Natural killer cell treated with Interleukin-12 subunit alpha and Interleukin-12 subunit beta and Interleukin-15 and Interleukin-18, amount 100 ng/mL, for 72 hours (primary cell): Measurements from ENCODE around the gene DENND6A. TPM values are rescaled to one million over a fixed set of nuclear protein-coding genes. Genes with fewer than 3 reads are reported as not detected.
"Not testable (repeated sequence)": the region's sequence is repeated elsewhere in the genome, so short reads cannot be mapped to it uniquely, and the experiment has no call there.

Experiments
- ATAC-seq, 2 donors: fragments of 150-1000 bp; cut with Tn5 transposase in 1 of 2; sonication (Bioruptor Pico), chemical (Tn5 transposase) in 1 of 2; 2 replicates each; pipeline ENCODE4 v1.10.0; 2021
- DNase-seq: peaks from one replicate; pipeline ENCODE4 v3.0.0; 2022; ENCODE audit warnings: low spot score
- H3K27ac Mint-ChIP-seq, 2 donors: 1 replicate in 1 of 2; 2 replicates in 1 of 2; pipeline ENCODE4 v1.8.0; 2022; ENCODE audit warnings: mixed read lengths in 2 of 2, mild to moderate bottlenecking in 1 of 2, moderate library complexity in 1 of 2
- H3K27me3 Mint-ChIP-seq, 2 donors: 1 replicate in 1 of 2; 2 replicates in 1 of 2; pipeline ENCODE4 v1.8.0; 2022; ENCODE audit warnings: mixed read lengths in 2 of 2
- H3K36me3 Mint-ChIP-seq: one replicate; pipeline ENCODE4 v1.8.0; 2022; ENCODE audit warnings: mixed read lengths
- H3K4me1 Mint-ChIP-seq, 2 donors: 1 replicate in 1 of 2; 2 replicates in 1 of 2; pipeline ENCODE4 v1.8.0; 2022; ENCODE audit warnings: low read depth in 2 of 2, mixed read lengths in 2 of 2, mild to moderate bottlenecking in 1 of 2
- H3K4me3 Mint-ChIP-seq: one replicate; pipeline ENCODE4 v1.8.0; 2022; ENCODE audit warnings: mixed read lengths
- H3K9me3 Mint-ChIP-seq: 2 replicates; pipeline ENCODE4 v1.8.0; 2022; ENCODE audit warnings: mixed read lengths
- total RNA-seq, 2 donors: library from RNA; stranded (reverse); gene quantifications; one replicate each; pipeline ENCODE4 v1.2.3, GENCODE V29; 2022

Gene DENND6A
- total RNA-seq, 2 donors from 2014 or later, result 19.2 to 28.6 TPM

DNA sequence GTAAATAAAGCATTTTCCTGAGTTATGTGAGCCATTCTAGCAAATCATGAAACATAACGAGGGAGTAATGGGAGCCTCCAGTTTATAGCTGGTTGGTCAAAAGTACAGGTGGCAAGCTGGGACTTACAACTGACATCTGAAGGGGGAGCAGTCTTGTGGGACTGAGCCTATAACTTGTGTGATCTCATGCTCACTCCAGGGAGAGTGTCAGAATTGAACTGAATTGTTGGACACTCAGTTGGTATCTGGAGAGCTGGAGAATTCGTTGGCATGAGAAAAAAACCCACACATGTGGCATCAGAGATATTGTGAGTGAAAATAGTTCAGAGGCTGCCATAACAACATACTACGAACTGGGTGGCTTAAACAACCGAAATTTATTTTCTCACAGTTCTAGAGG, 22.8 kb upstream of the DENND6A start:
- no peak for DNase-seq
- ATAC-seq, result no peak
- H3K36me3 Mint-ChIP-seq, result no peaks in the 10 kb centered on the region
- peaks cover 0 to under 1% of the 10 kb centered on the region in 2 donors for H3K27me3 Mint-ChIP-seq
- H3K9me3 Mint-ChIP-seq, result no peaks in the 10 kb centered on the region
- H3K27ac Mint-ChIP-seq, result no peak overlapping the region
- no peak overlapping the region for H3K4me3 Mint-ChIP-seq
- H3K4me1 Mint-ChIP-seq, result no peaks in the 10 kb centered on the region

DNA sequence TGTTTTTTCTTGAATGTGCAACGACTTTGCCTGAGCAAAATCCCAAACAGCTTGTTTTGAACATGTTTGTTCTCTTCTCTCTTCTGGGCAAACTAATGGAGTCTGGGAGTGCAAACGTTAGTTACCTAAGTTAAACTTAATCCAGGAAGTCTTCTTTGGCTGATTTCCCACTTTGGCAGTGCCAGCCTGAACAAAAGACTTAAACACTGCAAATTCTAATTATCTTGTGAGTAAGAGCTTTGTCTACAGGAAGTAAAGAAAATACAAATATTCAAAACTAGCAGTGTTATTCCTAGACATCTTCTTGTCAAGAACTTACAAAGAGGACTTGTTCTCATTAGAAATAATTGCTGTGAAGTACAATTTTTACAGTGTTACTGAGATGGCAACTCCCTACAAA, 16.7 kb upstream of the DENND6A start:
- no peaks in the 10 kb centered on the region for H3K9me3 Mint-ChIP-seq
- H3K27me3 Mint-ChIP-seq, result peaks cover 0 to 4% of the 10 kb centered on the region in 2 donors
- H3K4me1 Mint-ChIP-seq, result no peaks in the 10 kb centered on the region
- H3K36me3 Mint-ChIP-seq, result no peaks in the 10 kb centered on the region
- DNase-seq, result no peak
- no peak overlapping the region for H3K4me3 Mint-ChIP-seq
- ATAC-seq, result no peak
- peak overlapping the region in 1 of 2 donors; percentile 17 for H3K27ac Mint-ChIP-seq

DNA sequence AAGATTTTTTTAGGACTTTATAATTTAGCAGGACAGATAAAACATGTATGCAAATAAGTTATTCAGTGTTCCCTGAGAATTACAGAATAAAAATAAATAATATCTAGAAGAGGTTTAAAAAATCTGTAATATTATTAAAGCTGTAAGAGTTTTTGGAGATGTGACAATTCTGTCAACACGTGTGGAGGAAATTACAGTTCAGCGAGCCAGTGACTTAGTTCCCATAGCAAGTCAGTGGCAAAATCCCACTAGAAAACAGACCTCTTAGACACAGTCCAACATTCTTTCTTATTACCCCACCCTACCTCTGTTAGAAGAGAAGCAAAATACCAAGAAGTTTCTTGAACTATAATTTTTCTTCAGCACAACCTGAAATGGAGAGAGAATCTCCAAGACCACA, 16.2 kb upstream of the DENND6A start:
- Mint-ChIP-seq H3K27ac (no peak overlapping the region), H3K9me3 (no peaks in the 10 kb centered on the region), H3K4me1 (no peaks in the 10 kb centered on the region), H3K36me3 (no peaks in the 10 kb centered on the region), H3K4me3 (no peak overlapping the region), H3K27me3 (peaks cover 0 to 4% of the 10 kb centered on the region in 2 donors)
- ATAC-seq (no peak), DNase-seq (no peak)

DNA sequence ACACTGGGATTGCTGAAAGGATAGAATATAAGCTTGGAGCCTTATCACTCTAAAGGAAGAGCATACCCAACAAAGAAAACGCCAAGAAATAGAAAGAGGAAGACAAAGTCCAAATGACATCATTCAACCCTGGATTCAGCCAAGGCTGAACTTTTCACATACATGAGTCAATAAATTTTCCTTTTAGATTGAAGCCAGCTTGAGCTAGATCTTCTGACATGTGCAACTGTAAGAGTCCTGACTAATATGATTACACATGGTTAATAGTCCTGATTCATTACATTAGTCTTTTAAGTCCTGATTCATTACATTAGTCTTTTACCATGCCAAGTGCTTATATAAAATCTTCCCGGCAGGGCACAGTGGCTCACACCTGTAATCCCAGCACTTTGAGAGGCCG, 13.6 kb upstream of the DENND6A start:
- Mint-ChIP-seq H3K9me3 (no peaks in the 10 kb centered on the region), H3K4me1 (no peaks in the 10 kb centered on the region), H3K4me3 (no peak overlapping the region), H3K27ac (no peak overlapping the region), H3K27me3 (peaks cover 0 to 4% of the 10 kb centered on the region in 2 donors), H3K36me3 (no peaks in the 10 kb centered on the region)
- ATAC-seq (no peak), DNase-seq (no peak)

DNA sequence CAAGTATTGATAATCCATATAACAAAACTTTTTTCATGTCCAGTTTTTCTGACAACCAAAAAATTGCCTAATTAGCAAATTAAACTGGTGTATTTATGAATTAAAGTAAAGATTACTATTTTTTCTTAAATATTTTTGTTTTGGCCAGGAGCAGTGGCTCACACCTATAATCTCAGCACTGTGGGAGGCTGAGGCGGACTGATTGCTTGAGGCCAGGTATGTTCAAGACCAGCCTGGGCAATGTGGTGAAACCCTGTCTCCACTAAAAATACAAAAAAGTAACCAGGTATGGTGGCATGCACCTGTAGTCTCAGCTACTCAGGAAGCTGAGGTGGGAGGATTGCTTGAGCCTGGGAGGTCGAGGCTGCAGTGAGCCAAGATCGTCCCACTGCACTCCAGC, 12.5 kb upstream of the DENND6A start:
- H3K27ac Mint-ChIP-seq, H3K27me3 Mint-ChIP-seq, DNase-seq, H3K4me1 Mint-ChIP-seq, H3K9me3 Mint-ChIP-seq, H3K4me3 Mint-ChIP-seq, H3K36me3 Mint-ChIP-seq, ATAC-seq: not testable (repeated sequence)

DNA sequence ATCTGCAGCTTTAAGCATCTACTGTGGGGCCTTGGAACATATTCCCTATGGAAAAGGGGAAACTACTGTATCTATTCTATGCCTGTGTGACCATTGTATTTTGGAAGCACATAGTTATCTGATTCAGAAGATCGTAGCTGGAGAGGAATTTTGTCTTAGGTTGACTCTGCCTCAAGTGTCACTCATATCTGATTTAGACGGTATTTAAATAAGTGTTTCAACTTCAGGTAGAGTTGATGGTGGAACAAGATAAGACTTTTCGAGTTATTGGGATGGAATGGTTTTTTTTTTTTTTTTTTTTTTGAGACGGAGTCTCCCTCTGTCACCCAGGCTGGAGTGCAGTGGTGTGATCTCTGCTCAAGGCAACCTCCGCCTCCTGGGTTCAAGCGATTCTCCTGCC, 8.9 kb upstream of the DENND6A start:
- H3K36me3 Mint-ChIP-seq, result no peaks in the 10 kb centered on the region
- peak overlapping the region in 1 of 2 donors; percentile 21 for H3K27ac Mint-ChIP-seq
- DNase-seq, result no peak
- no peak overlapping the region for H3K4me3 Mint-ChIP-seq
- H3K27me3 Mint-ChIP-seq, result no peaks in the 10 kb centered on the region
- no peak for ATAC-seq
- H3K4me1 Mint-ChIP-seq, result peaks cover 0 to 4% of the 10 kb centered on the region in 2 donors
- no peaks in the 10 kb centered on the region for H3K9me3 Mint-ChIP-seq

DNA sequence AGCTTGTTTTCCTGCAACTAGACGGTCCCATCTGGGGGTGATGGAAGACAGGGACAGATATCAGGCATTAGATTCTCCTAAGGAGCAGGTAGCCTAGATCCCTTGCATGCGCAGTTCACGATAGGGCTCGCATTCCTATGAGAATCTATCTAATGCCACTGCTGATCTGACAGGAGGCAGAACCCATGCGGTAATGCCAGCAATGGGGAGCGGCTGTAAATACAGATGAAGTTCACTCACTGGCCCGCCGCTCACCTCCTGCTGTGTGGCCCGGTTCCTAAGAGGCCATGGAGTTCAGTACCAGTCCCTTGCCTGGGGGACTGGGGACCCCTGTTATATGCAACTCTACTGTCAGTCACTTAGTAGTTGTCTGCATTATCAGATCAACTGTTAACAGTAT, 7.9 kb upstream of the DENND6A start:
- ATAC-seq (no peak), DNase-seq (no peak)
- Mint-ChIP-seq H3K9me3 (no peaks in the 10 kb centered on the region), H3K27me3 (no peaks in the 10 kb centered on the region), H3K36me3 (no peaks in the 10 kb centered on the region), H3K27ac (no peak overlapping the region), H3K4me3 (no peak overlapping the region), H3K4me1 (peaks cover 0 to 6% of the 10 kb centered on the region in 2 donors)

DNA sequence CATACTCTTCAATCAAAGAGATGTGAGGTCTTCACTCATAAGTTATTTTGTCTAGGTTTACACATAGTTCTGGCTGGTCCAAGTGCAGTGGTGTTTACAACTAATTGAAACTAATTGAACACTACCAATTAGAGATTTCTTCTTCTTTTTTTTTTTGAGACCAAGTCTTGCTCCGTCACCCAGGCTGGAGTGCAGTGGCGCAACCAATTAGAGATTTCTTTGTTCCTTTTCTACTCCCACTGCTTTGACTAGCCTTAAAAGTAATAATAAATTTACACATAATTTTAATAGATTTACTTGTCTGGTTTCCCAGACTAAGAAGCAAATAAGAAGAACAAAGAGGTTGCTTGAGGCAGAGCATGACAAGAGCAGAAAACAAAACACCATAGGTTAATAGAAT, 6.7 kb upstream of the DENND6A start:
- DNase-seq (no peak), ATAC-seq (no peak)
- Mint-ChIP-seq H3K4me1 (peaks cover 0 to 6% of the 10 kb centered on the region in 2 donors), H3K4me3 (no peak overlapping the region), H3K36me3 (no peaks in the 10 kb centered on the region), H3K27ac (no peak overlapping the region), H3K27me3 (no peaks in the 10 kb centered on the region), H3K9me3 (no peaks in the 10 kb centered on the region)

DNA sequence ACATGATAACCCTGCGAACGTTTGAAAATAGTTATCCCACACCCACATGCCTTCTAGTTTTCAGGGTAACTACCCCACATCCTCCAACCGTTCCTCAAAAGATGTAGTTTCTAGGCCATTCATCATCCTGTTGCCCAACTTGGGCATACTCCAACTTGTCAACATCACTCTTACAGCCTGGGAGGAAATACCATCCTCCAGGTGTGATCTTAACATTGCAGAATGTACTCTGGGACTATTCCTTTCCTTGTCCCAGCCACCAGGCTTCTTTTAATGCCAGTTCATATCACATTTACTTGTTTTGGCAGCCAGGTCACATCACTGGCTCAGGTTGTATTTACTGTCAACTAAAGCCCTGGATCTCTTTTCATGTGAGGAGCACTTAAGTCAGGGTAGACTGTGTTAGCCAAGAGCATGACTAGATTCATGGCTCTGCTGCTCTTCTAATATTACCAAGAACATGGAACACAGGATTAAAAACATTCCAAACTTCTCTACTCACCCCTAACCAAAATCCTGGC, 4.0 kb upstream of the DENND6A start:
- Mint-ChIP-seq H3K36me3 (no peaks in the 10 kb centered on the region), H3K9me3 (no peaks in the 10 kb centered on the region), H3K4me3 (no peak overlapping the region), H3K27ac (no peak overlapping the region), H3K27me3 (no peaks in the 10 kb centered on the region), H3K4me1 (peaks cover 5 to 9% of the 10 kb centered on the region in 2 donors)
- ATAC-seq, result no peak
- no peak for DNase-seq

DNA sequence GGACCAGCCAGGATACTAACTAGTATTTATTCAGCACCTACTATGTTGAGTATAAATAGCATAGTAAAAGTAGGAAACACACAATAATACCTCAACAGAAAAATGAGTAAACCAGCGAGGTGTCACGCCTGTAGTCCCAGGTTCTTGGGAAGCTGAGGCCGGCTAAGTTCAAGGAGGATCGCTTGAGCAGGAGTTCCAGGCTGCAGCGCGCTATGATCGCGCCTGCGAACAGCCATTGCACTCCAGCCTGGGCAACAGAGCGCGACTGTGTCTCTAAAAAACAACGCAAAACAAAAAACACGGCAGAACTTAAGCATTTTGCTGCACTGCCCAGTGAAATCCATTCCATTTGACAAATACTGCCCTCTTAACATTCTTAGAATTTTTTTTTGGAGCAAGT, 1.3 kb upstream of the DENND6A start:
- H3K9me3 Mint-ChIP-seq, result no peaks in the 10 kb centered on the region
- H3K4me1 Mint-ChIP-seq, result peaks cover 21 to 27% of the 10 kb centered on the region in 2 donors
- no peaks in the 10 kb centered on the region for H3K27me3 Mint-ChIP-seq
- peak overlapping the region; percentile 62 for H3K4me3 Mint-ChIP-seq
- DNase-seq (no peak), ATAC-seq (no peak)
- H3K36me3 Mint-ChIP-seq, result no peaks in the 10 kb centered on the region
- peak overlapping the region; percentile 75 to 95 for H3K27ac Mint-ChIP-seq

DNA sequence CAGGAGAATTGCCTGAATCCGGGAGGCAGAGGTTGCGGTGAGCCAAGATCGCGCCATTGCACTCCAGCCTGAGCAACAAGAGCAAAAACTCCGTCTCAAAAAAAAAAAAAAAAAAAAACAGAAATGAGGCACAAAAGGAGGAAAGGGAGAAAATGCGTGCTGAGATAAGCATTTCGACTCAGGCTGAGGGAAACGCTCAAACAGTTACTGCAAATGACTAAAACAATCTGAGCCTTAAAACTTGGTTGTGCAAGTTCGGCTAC, 813 bp downstream of the DENND6A start:
- H3K27me3 Mint-ChIP-seq, DNase-seq, ATAC-seq, H3K36me3 Mint-ChIP-seq, H3K9me3 Mint-ChIP-seq: not testable (repeated sequence)
- Mint-ChIP-seq H3K27ac (peak overlapping the region; percentile 95 to 98), H3K4me1 (peaks cover 28 to 35% of the 10 kb centered on the region in 2 donors), H3K4me3 (peak overlapping the region; percentile 87)

DNA sequence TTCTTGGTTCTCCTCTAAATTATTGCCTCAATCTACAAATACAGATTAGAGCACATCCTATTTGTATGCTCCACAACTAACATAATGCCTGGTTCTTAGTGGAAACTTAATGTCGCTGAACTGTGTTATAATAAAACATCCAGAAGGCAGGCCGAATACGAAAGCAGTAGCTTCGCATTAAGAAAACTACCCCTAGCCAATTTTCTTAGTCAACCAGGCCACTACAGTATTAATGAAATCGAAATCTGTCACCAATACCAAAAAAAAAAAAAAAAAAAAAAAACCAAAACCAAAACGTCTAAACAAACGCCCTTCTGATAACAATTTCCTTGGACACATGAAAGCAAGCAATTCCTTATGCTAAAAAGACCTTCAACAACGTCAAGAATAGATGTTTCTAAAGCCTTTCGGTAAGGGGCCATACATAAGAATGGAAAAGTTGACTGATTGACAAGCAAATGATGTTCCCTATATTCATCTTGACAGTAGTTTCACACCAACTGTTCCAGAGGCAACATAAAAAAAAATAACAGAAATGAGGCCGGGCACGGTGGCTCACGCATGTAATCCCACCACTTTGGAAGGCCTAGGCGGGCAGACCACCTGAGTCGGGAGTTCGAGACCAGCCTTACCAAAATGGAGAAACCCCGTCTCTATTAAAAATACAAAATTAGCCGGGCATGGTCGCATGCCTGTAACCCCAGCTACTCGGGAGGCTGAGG, 1.3 kb downstream of the DENND6A start:
- peaks cover 28 to 40% of the 10 kb centered on the region in 2 donors for H3K4me1 Mint-ChIP-seq
- H3K36me3 Mint-ChIP-seq, result no peaks in the 10 kb centered on the region
- H3K9me3 Mint-ChIP-seq, result no peaks in the 10 kb centered on the region
- ATAC-seq, result no peak
- H3K27me3 Mint-ChIP-seq, result no peaks in the 10 kb centered on the region
- peak overlapping the region; percentile 95 to 98 for H3K27ac Mint-ChIP-seq
- DNase-seq, result no peak
- H3K4me3 Mint-ChIP-seq, result peak overlapping the region; percentile 87

DNA sequence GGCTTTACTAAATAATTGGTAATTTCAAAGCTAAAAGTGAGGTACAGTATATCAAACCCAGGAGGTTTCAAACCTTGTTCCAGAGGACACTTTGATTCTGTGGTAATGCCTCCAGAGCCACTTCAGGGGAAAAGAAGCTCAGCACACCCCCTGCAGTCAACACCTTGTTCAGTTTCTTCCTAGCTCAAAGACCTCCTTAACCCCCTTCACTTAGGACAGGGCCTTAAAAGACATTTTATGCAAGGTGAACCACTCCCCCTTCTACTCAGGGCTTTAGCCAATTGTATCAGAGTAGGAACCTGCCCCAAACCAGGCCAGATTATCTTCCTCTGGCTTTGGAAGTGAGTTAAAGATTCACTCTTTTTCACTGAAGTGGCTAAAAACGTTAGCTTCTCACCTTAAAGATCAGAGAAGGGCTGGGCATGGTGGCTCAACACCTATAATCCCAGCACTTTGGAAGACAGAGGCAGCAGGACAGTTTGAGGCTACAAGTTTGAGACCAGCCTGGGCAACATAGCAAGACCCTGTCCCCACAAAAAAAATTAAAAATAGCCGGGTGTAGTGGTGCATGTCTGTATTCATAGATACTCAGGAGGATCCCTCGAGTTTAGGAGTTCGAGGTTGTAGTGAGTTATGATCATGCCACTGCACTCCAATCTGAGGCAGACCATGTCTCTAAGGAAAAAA, 3.4 kb downstream of the DENND6A start:
- Mint-ChIP-seq H3K4me3 (peak overlapping the region; percentile 87), H3K36me3 (no peaks in the 10 kb centered on the region), H3K9me3 (no peaks in the 10 kb centered on the region), H3K27me3 (no peaks in the 10 kb centered on the region), H3K27ac (peak overlapping the region; percentile 71 to 95), H3K4me1 (peaks cover 33 to 46% of the 10 kb centered on the region in 2 donors)
- ATAC-seq, result no peak
- DNase-seq, result no peak

DNA sequence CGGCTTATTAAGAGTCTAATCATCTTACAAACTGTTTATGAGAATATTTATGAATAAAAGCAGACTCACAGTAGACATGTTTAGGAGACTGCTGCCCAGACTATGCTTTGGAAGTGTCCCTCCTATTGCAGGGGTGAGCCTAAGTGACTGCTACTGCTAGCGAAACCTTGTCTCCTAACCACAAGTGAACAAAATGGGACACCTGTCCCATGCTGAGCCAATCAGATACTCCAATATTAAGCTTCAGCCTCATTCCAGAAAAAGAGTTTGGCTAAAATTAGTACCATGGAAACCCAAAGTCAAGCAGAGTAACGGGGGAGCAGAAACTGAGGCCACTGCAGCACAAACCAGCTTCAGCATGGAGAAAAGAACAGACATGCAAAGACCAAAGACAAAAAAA, 4.6 kb downstream of the DENND6A start:
- H3K36me3 Mint-ChIP-seq, result no peaks in the 10 kb centered on the region
- H3K4me3 Mint-ChIP-seq, result peak overlapping the region; percentile 64
- H3K4me1 Mint-ChIP-seq, result peaks cover 30 to 46% of the 10 kb centered on the region in 2 donors
- DNase-seq, result no peak
- H3K27ac Mint-ChIP-seq, result peak overlapping the region; percentile 29 to 34
- ATAC-seq, result no peak
- no peaks in the 10 kb centered on the region for H3K9me3 Mint-ChIP-seq
- H3K27me3 Mint-ChIP-seq, result no peaks in the 10 kb centered on the region
